GM18873 (cell line): Measurements from ENCODE around the gene EZH2.

Experiments
- ATAC-seq: cut with Tn5 transposase; IDR thresholded peaks from one replicate; pipeline ENCODE4 v1.9.1; 2021; ENCODE audit warnings: mild to moderate bottlenecking, moderate library complexity, moderate number of reproducible peaks; ENCODE audit not compliant: unreplicated experiment, low FRiP score

The EZH2 gene

DNA sequence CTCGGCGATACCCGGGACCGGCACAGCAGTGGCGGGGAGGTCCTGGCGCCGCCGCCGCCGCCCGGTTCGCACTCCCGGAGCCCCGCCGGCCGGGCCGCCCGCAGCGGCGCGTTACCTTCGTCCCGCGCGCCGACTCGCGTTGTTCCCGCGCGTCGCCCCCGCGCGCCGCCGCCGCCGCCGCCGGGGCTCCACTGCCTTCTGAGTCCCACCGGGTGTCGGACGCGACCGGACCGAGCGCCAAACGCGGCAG, at the start of gene EZH2:
Gene EZH2 (minus strand): TSS at position 243 of the 250 bp plus-strand sequence. CDS start 36,993 bp downstream, outside the sequence.
- ATAC-seq = no peak

- no peak for ATAC-seq
Measured at GRCh38 chr7:148931470-148931869, 47.4 kb upstream of the EZH2 start.

DNA sequence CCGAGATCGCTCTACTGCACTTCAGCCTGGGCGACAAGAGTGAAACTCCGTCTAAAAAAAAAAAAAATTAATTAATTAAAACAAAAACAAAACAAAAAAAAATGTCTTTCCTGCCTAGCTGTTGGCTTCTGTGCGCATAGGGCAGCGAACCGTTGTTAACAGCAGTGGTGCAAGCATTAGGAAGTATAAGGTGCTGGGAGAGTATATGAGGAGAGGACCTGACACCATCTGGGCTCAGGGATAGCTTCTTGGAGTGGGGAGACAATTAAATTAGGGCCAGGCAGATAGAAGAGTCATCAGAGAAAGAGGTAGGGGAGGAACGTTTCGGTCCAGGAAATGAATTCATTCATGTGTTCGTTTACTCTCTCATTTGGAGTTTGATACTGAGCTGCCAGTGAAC, 46.2 kb upstream of the EZH2 start:
- no peak for ATAC-seq

GRCh38 chr7:148929176-148929575, 45.1 kb upstream of the EZH2 start:
- no peak for ATAC-seq

- ATAC-seq = no peak
Measured at GRCh38 chr7:148927123-148928045, 43.3 kb upstream of the EZH2 start.

DNA sequence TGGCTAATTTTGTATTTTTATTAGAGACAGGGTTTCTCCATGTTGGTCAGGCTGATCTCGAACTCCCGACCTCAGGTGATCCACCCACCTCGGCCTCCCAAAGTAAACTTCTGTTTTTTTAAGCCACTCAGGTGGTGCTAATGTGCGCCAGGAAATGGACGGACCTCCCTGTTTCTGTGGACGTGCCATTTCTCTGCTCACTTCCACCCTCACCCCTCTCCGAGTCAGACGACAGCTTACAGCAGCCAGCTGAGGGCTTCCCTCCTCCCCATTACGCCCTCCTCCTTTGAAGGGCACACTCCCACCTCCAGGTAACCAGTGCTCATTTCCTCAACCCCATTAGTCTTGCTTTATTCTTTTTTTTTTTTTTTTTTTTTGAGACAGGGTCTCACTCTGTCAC, 41.7 kb upstream of the EZH2 start:
- ATAC-seq = no peak

GRCh38 chr7:148924011-148924410, 39.9 kb upstream of the EZH2 start:
- no peak for ATAC-seq

DNA sequence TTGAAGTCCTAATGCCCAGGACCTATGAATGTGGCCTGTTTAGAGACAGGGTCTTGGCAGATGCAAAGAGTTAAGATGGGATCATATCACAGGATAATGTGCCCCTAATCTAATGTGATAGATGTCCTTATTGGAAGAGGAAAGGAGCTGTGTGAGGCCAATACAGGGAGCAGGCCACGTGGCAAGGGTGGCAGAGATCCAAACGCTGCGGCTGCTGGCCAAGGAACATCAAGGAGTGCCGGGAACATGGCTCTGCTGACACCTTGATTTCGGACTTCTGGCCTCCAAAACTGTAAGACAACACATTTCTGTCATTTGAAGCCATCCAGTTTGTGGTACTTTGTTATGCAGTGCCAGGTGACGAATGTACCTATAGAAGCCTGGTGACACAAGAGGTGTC, 37.7 kb upstream of the EZH2 start:
- ATAC-seq = no peak

DNA sequence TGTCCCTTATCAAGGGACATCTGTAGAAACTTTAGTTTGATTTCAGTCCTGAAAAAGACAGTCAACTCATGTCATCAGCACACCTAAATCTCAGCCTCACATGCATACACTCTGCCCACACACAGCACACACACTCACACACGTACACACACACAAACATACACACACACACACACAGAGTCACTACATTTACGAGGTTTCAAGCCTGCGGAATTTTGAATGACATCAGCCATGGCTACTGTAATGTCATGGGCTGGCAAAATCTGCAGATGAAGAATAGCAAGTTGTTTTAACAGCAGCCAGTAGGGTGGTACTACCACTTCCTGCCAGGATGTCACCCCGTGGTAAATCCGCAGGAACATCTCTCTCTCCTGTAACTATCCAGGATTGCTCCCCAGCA, 37.1 kb upstream of the EZH2 start:
- no peak for ATAC-seq

- ATAC-seq = no peak
Measured at GRCh38 chr7:148919859-148920258, 35.8 kb upstream of the EZH2 start.

- ATAC-seq = no peak
Measured at GRCh38 chr7:148918058-148918596, 34.0 kb upstream of the EZH2 start.

GRCh38 chr7:148916186-148916585, 32.1 kb upstream of the EZH2 start:
- no peak for ATAC-seq

GRCh38 chr7:148915211-148915610, 31.1 kb upstream of the EZH2 start:
- no peak for ATAC-seq

DNA sequence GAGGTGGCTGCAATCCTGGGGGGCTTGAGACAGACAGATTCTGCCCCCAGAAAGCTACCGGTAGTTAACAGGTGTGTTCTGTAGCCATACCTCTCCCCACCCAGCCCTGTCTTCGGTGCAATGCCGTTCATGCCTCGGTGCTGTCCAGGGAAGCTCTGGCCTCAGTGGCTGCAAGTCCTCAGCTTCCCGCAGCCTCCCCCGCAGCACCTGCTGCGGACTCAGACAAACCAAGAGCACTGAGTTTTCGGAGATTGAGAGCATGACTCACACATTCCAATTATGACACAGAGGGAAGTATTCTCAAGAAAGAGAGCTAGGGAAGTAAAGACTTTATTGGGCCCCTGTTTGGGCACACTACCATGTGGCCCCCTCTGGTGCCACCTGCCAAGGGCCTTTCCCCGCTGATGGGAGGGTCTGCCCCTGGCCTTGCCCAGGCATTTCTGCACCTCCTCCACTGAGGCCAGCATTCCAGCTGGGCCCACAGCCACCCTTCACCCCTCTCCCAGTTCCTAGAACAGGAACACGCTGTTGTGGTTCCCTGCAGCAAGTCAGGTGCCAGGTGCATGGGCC, 30.2 kb upstream of the EZH2 start:
- peak; percentile 50 for ATAC-seq

- ATAC-seq = peak; percentile 61
Measured at GRCh38 chr7:148912758-148913541, 28.9 kb upstream of the EZH2 start.

DNA sequence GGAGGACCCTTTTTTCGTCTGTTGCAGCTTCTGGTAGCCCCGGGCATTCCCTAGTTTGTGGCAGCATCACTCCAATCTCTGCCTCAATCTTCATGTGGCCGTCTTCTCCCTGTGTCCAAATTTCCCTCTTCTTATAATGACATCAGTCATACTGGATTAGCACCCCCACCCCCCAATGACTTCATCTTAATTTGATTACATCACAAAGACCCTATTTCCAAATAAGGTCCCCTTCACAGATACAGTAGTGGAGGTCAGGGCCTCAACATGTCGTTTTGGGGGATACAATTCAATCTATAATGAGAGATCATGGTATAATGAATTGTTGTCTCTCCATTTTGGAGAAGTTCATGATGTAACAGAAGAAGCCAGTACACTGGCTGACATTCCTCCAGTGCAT, 28.1 kb upstream of the EZH2 start:
- ATAC-seq = no peak

GRCh38 chr7:148911626-148912025, 27.5 kb upstream of the EZH2 start:
- ATAC-seq = no peak

GRCh38 chr7:148909568-148909967, 25.5 kb upstream of the EZH2 start:
- ATAC-seq = no peak

DNA sequence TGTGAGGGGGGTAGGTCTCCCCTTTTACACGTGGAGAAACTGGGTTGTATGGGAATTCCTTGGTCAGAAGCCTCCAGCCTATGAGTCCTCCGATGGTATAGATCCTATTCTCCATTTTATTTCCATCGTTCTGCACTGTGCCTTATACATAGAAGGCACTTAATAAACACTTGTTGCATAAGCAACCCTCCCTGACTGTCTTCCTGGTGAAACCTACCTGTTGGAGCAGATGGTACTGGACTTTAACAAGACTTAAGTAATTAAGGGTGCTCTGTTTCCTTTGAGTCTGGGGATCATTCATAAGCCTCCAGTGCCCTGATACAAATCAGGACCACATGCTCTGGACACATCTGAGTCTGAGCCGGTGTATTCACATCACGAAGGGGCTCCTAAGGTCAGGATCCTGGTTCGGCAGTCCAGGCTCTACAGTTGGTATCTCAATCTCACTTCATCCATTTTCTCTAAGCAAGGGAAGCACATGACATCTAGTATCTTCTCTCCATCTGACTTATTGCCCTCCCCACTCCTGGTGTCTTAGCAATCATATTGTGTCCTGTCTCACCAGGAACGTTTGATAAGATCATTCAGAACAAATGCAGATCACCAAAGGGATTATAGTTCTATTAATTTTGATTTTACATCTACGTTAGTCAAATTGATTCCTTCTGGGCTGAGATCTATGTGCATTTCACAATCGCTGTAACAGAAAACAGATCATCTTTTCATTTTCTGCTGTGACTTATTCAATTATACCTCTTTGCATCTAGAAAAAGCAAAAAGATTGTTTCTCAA, 22.8 kb upstream of the EZH2 start:
- ATAC-seq = no peak

- ATAC-seq = no peak
Measured at GRCh38 chr7:148905093-148905666, 21.1 kb upstream of the EZH2 start.
